NB4 (cell line): ENCODE results near the gene SH3PXD2B.

Experiments used
- CTCF ChIP-seq: IDR thresholded peaks from one replicate; pipeline ENCODE4 v1.5.1; 2012; ENCODE audit warnings: low read depth, low read length
- MAX ChIP-seq: IDR thresholded peaks from 2 replicates; pipeline ENCODE4 v1.6.1; 2011; ENCODE audit warnings: low read depth, low read length
- MYC ChIP-seq: IDR thresholded peaks from 2 replicates; pipeline ENCODE4 v1.6.1; 2011; ENCODE audit warnings: low read depth, low read length
- POLR2A ChIP-seq: IDR thresholded peaks from 2 replicates; pipeline ENCODE4 v1.6.1; 2011; ENCODE audit warnings: mild to moderate bottlenecking; ENCODE audit not compliant: insufficient read length; ENCODE audit errors: extremely low read depth

GRCh38 chr5:172335721-172336120 is 118.6 kb downstream of the SH3PXD2B start:
- no peak for TF ChIP-seq CTCF
- TF ChIP-seq POLR2A, result no peak
- no peak for TF ChIP-seq MAX
- no peak for TF ChIP-seq MYC
